Occipital lobe (tissue), 1 donor: ENCODE data around the gene FOXE1. TPM values are rescaled to one million over a fixed set of nuclear protein-coding genes. Genes with fewer than 3 reads are reported as not detected.

ENCODE experiments used
- total RNA-seq: library from RNA; depleted of rRNA; stranded (reverse); fragments of >200 nt; gene quantifications from one replicate; pipeline ENCODE4 v1.2.3, GENCODE V29; 2014

The FOXE1 gene
- total RNA-seq, 1 donor from 2014 or later, result not detected

Other genes starting within 250 kb of the FOXE1 start
- 43.0 TPM for gene TSTD2, start 219.9 kb upstream of the FOXE1 start, total RNA-seq
- 64.3 TPM for gene NCBP1, start 219.4 kb upstream of the FOXE1 start, total RNA-seq
- 20.9 TPM for gene XPA, start 155.9 kb upstream of the FOXE1 start, total RNA-seq
- gene TRMO, start 69.3 kb downstream of the FOXE1 start, total RNA-seq, result 14.7 TPM
- 3.9 TPM for gene HEMGN, start 84.9 kb downstream of the FOXE1 start, total RNA-seq
- 3.9 TPM for gene ANP32B, start 130.1 kb downstream of the FOXE1 start, total RNA-seq
- 20.9 TPM for gene NANS, start 203.5 kb downstream of the FOXE1 start, total RNA-seq